GM19395 (cell line): Measurements from ENCODE around the gene FAM131C.
"Not testable (repeated sequence)": the region's sequence is repeated elsewhere in the genome, so short reads cannot be mapped to it uniquely, and the experiment has no call there.

ENCODE experiments used
- ATAC-seq: cut with Tn5 transposase; IDR thresholded peaks from one replicate; pipeline ENCODE4 v1.9.1; 2021; ENCODE audit warnings: mild to moderate bottlenecking, moderate library complexity; ENCODE audit not compliant: unreplicated experiment

Gene FAM131C

DNA sequence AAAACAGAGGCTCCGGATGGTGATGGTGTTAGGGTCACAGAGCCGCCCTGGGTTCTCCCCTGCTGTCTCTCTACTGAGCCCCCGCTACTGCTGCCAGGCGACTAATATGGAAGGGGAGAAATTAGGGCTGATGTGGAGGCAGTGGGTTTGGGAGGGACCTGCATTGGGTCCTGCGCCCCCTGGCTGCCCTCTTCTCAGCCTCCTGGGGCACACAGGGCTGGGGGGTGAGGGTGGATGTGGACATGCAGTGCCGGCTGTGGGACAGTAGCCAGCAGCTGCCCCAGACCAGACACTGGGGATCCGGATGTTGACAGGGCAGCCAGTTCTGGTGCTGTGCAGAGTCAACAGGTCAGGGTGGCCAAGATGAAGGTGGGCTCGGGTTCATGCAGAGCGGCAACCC lies 31.4 kb downstream of the FAM131C start:
- no peak for ATAC-seq

DNA sequence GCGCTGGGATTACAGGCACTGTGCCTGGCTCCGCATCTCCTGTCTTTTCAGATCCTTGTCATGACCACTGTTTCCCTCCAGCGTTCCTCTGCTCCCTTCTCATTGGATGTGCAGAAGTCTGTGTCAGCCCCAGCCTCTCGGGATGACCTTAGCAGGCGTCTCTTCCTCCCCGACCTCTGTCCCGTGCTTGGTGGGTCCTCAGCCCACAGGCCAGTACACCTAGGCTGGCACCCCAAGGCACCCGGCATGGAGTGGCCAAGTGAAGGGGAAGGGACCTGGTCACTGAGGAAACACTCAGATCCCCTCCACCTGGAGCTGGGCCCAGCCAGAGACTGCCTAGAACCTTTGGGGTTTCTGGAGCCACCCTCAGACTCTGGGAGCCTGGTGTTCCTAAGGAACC lies 32.3 kb downstream of the FAM131C start:
- ATAC-seq = no peak

DNA sequence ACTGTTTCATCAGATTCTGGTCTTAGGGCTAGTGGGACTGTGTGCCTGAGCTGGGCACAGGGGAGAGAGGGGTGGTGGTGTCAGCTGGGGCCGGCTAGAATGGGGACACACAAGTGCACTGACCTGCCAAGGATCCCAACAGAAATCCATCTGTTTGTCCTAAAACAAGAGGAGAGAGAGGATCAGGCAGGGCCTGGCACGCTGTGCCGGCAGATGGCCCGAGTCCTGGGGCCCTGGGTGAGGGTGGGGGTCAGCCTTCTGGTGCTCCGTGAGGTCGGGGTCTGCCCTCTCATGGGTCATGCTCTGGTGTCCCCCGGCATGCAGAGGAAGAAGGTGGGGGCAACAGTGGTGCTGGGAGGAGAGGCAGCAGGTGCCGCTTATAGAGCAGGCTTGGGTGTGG lies 33.6 kb downstream of the FAM131C start:
- not testable (repeated sequence) for ATAC-seq

DNA sequence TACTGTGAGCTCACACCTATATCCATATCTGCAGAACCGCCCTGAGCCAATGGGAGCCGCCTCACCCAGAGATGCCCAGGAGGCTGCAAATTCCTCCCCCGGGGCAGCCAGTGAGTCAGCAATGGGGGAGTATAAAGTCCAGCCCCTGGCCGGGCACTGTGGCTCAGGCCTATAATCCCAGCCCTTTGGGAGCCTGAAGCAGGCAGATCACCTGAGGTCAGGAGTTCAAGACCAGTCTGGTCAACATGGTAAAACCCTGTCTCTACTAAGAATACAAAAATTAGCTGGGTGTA lies 34.9 kb downstream of the FAM131C start:
- ATAC-seq = no peak

DNA sequence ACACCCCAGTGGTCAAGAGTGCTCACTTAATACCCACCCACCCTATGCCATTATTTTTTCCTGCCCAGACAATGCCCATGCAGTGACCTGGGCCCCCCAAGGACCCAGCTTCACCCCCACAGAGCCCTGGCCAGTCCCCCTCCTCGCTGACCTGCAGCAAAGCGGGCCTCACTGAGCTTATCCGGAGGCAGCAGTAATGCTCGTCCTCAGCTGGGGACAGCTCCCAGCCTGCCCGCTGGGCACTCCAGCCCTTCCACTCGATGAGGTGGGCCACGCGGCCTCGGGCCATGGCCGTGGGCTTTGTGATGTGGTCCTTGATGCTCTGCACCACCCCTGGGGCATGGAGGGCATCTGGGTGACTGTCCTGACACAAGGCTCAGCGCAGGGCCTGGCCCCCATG lies 37.0 kb downstream of the FAM131C start:
- ATAC-seq = not testable (repeated sequence)

DNA sequence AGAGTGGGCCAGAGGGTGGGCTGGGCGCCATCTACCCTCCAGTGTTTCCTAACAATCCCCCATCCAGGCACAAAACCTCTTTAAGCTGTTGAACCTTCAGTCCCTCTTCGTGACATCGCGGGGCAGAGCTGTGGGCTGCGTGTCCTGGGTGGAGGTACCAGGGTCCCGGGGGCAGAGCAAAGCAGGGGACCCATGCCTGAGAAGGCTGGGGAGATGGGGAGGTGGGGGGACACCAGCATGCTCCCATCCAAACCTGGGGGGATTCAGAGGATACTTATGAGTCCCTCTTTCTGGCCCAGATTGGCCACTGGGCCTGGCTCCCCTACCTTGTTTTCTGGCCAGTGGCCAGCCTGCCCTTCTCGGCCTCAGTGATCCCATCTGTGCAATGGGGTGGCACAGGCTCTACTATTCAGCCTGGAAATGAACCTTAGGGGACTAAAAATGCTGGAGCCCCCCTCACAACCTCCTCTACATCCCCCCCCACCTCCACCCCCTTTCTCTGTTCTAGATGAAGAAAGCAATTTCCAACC lies 40.3 kb downstream of the FAM131C start:
- not testable (repeated sequence) for ATAC-seq

DNA sequence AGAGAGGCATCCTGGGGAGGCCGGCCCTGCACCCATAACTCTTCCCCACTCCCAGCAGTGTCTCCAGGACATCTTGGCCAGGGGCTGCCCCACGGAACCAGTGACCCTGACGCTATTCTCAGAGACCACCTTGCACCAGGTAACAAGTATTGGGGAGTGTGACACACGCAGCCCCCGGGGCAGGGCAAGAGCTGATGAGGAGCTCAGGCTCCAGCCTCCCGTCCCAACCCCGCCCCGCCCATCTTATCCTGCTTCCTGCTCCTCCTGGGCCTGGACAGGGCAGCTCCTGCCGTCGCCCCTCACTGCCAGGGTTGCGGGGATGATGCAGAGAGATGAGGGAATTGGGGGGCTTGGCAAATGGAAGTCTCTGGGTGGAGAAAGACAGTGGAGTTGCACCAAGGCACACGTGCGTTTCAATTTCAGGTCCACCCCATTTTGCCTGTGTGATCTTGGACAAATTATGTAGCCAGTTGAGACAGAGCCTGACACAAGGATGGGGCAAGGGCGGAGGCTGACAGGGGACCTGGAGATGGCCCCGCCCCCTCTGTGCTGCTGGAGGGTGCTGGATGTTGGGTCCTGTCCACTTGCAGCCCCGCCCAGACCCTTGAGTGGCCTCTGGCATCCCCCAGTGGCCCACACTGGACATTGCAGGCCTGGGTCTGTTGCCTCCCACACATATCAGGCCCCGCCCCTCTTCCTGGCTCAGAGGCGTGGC lies 40.9 kb downstream of the FAM131C start:
- no peak for ATAC-seq

- no peak for ATAC-seq
These were observed 41.9 kb downstream of the FAM131C start for GRCh38 chr1:16031551-16031950.

GRCh38 chr1:16029288-16029687 lies 44.2 kb downstream of the FAM131C start:
- ATAC-seq = no peak

GRCh38 chr1:16029003-16029268 lies 44.5 kb downstream of the FAM131C start:
- not testable (repeated sequence) for ATAC-seq

DNA sequence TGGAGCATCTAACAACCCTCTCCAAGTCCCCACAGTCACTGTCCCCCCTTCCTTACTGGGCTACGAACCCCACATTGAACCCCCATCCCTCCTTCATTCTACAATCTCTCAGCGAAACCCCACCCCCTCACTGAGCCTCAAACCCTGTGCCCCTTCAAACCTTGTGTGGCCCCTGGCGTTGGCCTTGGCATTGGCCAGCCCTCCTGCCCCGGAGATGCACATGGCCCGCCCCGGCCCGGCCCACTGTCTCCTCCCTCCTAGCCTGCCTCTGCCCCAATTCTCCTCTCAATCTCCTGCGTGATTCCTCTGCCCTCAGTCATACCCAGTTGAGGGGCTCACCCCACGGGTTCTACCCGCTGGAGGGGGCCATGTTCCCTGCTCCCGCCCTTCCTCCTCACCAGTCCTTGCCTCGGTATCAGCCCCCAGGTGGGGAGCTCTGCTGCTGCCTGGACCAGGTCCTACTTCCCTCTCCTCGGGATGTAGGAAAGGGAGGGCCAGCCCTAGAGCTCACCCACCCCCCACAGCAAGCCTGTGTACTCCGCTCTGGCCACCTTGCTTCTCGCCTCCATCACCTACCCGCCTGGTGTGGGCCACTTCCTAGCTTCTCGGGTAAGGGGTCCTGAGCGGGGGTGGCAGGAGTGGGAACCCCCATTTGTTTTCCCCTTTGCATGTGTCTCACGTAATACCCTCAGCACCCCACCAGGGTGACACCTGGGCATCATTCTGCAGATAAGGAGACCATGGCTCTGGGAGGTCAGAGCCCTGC lies 45.0 kb downstream of the FAM131C start:
- no peak for ATAC-seq

GRCh38 chr1:16026723-16027484 lies 46.5 kb downstream of the FAM131C start:
- ATAC-seq = no peak

GRCh38 chr1:16026302-16026701 lies 47.1 kb downstream of the FAM131C start:
- not testable (repeated sequence) for ATAC-seq

DNA sequence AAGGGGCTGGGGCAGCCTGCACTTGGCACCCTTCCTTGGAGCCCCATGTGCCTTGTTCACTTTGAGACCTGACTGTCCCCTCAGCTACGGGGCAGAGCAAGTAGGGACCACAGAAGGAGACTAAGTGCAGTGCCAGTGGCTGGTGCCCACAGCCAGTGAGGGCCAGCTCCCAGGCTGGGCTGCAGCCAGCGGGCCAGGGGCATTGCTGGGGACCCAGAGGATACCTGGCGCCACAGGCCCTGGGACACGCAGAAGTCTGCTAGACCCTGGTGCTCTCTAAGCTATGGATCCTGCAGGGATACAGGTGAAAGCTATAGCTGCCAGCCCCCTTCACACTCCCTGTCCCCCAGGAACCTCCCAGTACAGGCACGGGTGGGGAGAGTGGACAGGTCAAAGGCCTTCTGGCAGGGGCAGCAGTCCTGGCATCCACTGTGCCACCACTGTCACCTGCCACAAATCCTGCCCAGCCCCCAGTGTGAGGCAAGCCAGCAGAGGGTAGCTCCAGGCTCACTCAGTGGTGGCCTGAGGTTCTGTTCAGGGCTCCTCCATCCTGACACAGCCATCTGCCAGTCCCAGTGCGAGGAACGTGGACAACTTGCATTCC lies 50.3 kb downstream of the FAM131C start:
- ATAC-seq = no peak

- ATAC-seq = no peak
These were observed 51.1 kb downstream of the FAM131C start for GRCh38 chr1:16022393-16022792.

GRCh38 chr1:16021681-16022080 lies 51.8 kb downstream of the FAM131C start, which contains the start of gene CLCNKA:
CLCNKA (plus strand) TSS chr1:16022036; CDS start chr1:16022620, 584 bp downstream.
- no peak for ATAC-seq

DNA sequence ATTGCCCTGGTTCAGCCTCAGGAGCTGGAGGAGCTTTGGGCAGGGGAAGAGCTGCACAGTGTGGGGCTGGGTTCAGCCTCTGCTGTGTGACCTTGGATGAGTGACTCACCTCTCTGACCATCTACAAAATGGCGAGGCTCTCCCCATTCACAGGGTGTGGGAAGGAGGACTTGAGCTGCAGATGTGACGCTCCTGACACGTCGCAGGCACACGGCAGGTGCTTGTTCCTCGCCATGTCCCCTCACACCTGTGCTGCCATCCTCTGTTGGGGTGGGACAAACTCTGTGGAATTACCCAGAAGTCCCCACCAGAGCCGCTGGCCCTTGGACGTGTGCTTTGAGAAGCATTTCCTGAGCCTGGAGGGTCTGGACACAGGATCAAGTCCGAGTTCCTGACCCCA lies 52.6 kb downstream of the FAM131C start:
- not testable (repeated sequence) for ATAC-seq

GRCh38 chr1:16020325-16020724 lies 53.1 kb downstream of the FAM131C start:
- no peak for ATAC-seq

DNA sequence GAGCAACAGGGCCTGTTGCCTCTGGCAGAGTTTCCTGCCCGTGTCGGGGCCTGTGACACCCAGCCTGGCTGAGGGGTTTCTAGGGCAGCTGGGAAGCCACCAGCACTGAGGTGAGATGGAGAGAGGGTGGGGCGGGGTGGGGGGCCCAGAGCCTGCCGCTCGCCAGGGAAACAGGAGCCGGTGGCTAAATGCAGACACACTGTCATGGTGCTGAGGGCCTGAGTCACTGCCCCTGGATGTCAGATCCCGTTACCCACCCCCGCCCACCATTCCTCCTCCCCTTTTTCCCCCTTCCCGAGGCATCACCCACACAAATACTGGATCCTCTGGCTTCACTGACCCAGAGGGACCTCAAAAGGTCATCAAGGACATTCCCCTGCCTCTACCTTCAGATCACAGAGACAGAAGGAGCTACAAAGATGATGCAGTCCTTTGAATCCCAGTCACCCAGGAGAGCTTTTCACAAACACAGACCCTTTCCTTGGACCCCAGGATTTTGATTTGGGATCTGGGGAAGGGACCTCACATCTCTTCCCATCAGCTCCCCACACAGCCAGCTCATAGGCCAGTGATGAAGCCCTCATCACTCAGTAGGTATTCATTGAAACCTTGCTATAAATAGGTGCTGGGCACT lies 53.7 kb downstream of the FAM131C start:
- ATAC-seq = no peak

- no peak for ATAC-seq
These were observed 54.5 kb downstream of the FAM131C start for GRCh38 chr1:16018749-16019643.
